Middle frontal gyrus (tissue), 1 donor: ENCODE results near the gene KCNN3.

Source experiments
- DNase-seq: peaks from one replicate; pipeline ENCODE4 v3.0.0-alpha.2; 2015; ENCODE audit warnings: low spot score; ENCODE audit errors: extremely low spot score

Gene KCNN3

DNA sequence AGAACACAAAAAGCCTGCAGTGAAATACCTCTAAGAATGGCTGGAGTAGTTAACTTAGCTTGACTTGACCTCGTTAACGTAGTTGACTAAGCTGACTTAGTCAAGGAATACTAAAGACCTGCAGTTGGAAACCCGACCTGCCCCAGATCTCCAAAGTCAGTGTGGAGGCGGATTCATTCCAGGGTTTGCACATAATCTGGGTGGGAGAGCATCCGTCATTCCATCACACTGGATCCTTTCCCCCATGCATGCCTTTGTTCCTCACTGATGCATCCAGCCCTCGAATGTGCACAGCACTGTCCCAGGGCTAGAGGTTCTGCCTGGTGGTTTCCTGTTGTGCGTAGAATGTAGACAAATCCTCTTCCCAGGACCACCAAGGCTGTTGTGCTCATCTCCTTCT is 76.4 kb downstream of the KCNN3 start:
- DNase-seq: no peak

- no peak for DNase-seq
Measured at GRCh38 chr1:154792899-154793298, 77.2 kb downstream of the KCNN3 start.

- no peak for DNase-seq
Measured at GRCh38 chr1:154791292-154792166, 78.6 kb downstream of the KCNN3 start.

DNA sequence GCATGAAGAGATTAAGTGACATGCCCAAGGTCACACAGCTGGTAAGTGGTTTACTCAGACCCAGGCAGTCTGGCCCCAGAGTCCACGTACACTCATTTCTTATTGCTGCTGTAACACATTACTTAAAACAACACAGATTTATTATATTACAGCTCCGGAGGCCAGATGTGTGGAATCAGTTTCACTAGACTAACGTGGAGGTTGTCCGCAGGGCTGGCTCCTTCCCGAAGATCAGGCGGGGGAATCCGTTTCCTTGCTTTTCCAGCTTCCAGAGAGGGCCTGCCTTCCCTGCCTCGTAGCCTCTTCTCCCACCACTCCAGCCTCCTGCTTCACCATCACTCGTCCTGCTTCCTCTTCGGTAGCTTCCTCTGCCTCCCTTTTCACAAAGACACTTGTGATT is 81.2 kb downstream of the KCNN3 start:
- no peak for DNase-seq

GRCh38 chr1:154788110-154788870 is 81.8 kb downstream of the KCNN3 start:
- no peak for DNase-seq

DNA sequence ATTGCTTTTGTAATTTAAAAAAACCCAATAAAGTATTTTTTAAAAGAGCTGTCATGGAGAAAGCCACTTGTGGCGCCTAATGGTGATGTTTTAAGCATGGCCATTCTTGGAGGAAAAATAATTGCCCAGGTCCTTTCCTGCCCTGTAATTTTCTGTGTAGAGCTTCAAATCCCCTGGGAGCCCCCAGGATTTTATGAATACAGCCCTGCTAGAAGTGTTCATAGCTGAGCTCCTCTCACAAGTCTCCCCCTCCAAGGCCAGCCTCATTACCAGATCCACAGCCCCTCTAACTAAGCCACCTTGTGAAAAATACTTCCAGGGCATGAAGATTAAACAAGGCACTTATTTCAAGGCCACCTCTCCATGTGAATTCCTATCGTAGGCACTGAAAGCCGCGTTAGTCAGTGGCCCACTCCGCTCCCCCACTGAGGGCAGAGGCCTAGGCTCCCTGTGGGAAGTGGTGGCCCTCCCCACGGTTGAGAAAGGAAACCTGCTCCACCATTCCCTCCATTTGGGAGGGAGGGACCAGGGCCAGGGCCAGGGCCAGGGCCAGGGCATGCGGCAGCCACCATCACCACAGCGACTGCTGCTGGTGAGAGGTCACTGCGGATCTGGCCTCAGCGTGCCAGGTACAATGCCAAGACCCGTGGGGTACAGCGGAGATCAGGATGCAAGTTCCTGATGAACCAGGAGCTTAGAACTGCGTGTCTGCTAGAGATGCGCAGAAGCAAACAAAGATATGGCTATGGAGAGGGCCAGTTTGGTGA is 83.1 kb downstream of the KCNN3 start:
- DNase-seq: no peak

- DNase-seq: no peak
Measured at GRCh38 chr1:154784924-154785531, 85.1 kb downstream of the KCNN3 start.

GRCh38 chr1:154784416-154784815 is 85.7 kb downstream of the KCNN3 start:
- DNase-seq: no peak

DNA sequence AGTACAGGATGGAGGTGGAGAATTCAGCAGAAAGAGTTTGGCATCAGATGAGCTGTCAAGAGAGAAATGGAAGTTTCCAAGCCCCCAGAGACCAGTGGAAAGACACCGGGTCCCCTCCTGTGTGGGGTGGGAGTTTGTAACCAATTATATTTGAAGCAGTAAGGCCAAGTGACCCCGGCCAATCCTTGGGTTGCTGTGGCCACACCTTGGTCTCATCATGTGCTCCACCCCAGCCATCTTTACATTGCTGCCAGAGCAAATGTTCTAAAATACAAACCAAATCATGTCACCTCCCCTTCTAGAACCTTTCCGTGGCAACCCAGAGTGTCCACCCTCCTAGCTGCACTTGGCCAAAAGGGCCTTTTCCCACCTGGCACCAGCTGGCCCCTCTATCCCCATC is 86.1 kb downstream of the KCNN3 start:
- DNase-seq: no peak

- DNase-seq: no peak
Measured at GRCh38 chr1:154780541-154780940, 89.5 kb downstream of the KCNN3 start.

DNA sequence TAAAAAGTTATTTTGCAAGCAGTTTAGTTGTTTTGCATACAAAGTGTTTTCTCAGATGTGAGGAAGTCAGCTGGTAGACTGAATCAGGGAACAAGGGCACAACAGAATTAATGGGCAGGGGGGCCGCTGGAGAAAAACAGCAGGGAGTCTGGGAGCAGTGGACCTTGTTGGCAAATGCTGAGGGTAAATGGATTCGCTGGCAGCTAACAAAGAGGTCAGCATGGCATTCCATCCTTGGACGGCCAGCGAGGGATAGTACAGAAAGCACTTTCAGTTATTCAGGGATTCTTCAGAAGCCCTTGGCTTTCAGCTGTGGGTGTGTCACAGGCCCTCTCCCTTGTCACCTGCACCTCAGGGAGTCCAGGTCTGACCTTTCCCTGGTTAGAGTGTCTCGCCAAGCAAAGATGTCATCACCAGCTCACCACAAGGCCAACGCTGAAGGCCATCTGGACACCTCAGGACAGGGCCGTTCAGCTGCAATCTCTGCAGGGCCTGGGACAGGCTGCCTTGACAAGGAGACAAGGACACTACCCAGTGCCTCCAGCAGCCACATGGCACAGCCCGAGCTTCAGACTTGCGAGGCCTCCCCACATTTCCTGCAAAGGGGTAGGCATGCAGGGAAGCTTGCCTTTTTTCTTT is 90.4 kb downstream of the KCNN3 start:
- no peak for DNase-seq

GRCh38 chr1:154778944-154779343 is 91.1 kb downstream of the KCNN3 start:
- DNase-seq: no peak

DNA sequence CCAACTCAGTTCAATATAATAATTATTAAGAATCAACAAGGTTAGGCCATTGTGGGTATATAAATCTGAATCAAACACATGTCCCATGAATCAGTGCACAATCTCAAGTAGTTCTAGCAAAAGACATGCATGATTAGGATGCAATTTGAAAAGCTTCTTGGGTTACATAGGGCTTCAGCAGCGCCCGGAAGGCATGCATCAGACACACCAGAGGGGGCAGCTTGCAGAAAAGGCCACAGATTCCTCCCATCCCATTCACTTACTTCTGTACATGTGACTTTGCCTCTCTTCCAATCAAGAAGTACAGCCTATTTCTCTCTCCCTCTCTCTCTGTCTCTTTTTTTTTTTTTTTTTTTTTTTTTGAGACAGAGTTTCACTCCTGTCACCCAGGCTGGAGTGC is 91.8 kb downstream of the KCNN3 start:
- no peak for DNase-seq

GRCh38 chr1:154777781-154778180 is 92.3 kb downstream of the KCNN3 start:
- DNase-seq: no peak

GRCh38 chr1:154777154-154777553 is 92.9 kb downstream of the KCNN3 start:
- no peak for DNase-seq

- DNase-seq: no peak
Measured at GRCh38 chr1:154775621-154776605, 94.2 kb downstream of the KCNN3 start.

- no peak for DNase-seq
Measured at GRCh38 chr1:154774175-154774855, 95.8 kb downstream of the KCNN3 start.

DNA sequence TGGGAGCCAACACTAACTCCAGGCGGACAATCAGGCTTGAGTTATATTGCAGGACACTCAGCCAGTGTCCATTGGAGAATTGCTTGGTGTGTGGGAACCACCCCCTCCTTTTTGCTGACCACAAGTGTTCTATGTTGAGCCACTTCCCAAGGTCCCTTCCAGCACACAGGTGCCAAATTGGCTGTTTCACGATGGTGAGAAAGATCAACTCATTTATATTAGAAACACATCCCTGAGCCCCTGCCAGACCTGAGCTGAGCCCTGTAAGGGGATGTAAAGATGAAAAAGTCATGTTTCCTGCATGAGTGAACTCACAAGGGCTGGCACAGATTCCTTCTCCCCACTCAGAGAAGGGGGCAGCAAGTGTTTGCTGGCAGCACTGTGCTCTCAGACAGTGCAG is 96.5 kb downstream of the KCNN3 start:
- DNase-seq: no peak
